Activated T-helper 17 cell treated with anti-CD3 and anti-CD28 coated beads, Interleukin-2, amount 50 U/mL, for 72 hours (primary cell): ENCODE data around the gene MAP4K4. TPM values are rescaled to one million over a fixed set of nuclear protein-coding genes. Genes with fewer than 3 reads are reported as not detected.

ENCODE experiments used
- ATAC-seq: fragments of 150-1000 bp; cut with Tn5 transposase; replicated peaks from 2 replicates; pipeline ENCODE4 v1.10.0; 2021; ENCODE audit warnings: mild to moderate bottlenecking, moderate library complexity
- H3K27ac Mint-ChIP-seq: one replicate; pipeline ENCODE4 v1.8.0; 2022; ENCODE audit warnings: mixed read lengths
- H3K27me3 Mint-ChIP-seq: one replicate; pipeline ENCODE4 v1.8.0; 2022; ENCODE audit warnings: mixed read lengths
- H3K36me3 Mint-ChIP-seq: one replicate; pipeline ENCODE4 v1.8.0; 2022; ENCODE audit warnings: low read depth, mild to moderate bottlenecking, mixed read lengths
- H3K4me1 Mint-ChIP-seq: one replicate; pipeline ENCODE4 v1.8.0; 2022; ENCODE audit warnings: mixed read lengths
- H3K4me3 Mint-ChIP-seq: one replicate; pipeline ENCODE4 v1.8.0; 2022; ENCODE audit warnings: mild to moderate bottlenecking, mixed read lengths
- H3K9me3 Mint-ChIP-seq: one replicate; pipeline ENCODE4 v1.8.0; 2022; ENCODE audit warnings: mixed read lengths
- total RNA-seq, 2 donors: library from RNA; stranded (reverse); gene quantifications; one replicate each; pipeline ENCODE4 v1.2.3, GENCODE V29; 2022

The MAP4K4 gene
- total RNA-seq, 2 donors from 2014 or later, result 26.4 to 54.9 TPM

DNA sequence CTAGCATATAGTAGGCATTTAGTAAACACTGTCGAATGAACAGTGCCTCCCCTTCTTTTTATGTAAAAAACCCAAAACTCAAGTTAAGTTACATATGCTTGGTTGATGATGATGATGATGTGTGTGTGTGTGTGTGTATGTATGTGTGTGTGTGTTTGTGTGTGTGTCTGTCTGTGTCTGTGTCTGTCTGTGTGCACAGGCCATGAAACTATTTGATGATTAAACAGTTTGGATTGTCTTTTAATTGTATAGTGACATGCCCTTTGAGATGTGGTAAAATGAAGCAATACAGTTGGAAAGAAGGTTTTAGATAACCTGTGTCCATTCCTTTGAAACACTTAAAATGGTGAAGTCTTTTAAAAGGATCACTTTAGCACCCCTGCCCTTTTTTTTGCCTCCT, 105.6 kb downstream of the MAP4K4 start:
- Mint-ChIP-seq H3K9me3 (no peaks in the 10 kb centered on the region), H3K27me3 (no peaks in the 10 kb centered on the region), H3K4me3 (no peak overlapping the region), H3K4me1 (peaks cover 42% of the 10 kb centered on the region), H3K27ac (no peak overlapping the region), H3K36me3 (peaks cover 5% of the 10 kb centered on the region)
- ATAC-seq, result no peak

- H3K27ac Mint-ChIP-seq, result no peak overlapping the region
- H3K27me3 Mint-ChIP-seq, result no peaks in the 10 kb centered on the region
- no peak for ATAC-seq
- H3K4me1 Mint-ChIP-seq, result peaks cover 41% of the 10 kb centered on the region
- H3K4me3 Mint-ChIP-seq, result no peak overlapping the region
- H3K9me3 Mint-ChIP-seq, result no peaks in the 10 kb centered on the region
- H3K36me3 Mint-ChIP-seq, result peaks cover 5% of the 10 kb centered on the region
Observed at GRCh38 chr2:101803945-101804696, 106.6 kb downstream of the MAP4K4 start.

DNA sequence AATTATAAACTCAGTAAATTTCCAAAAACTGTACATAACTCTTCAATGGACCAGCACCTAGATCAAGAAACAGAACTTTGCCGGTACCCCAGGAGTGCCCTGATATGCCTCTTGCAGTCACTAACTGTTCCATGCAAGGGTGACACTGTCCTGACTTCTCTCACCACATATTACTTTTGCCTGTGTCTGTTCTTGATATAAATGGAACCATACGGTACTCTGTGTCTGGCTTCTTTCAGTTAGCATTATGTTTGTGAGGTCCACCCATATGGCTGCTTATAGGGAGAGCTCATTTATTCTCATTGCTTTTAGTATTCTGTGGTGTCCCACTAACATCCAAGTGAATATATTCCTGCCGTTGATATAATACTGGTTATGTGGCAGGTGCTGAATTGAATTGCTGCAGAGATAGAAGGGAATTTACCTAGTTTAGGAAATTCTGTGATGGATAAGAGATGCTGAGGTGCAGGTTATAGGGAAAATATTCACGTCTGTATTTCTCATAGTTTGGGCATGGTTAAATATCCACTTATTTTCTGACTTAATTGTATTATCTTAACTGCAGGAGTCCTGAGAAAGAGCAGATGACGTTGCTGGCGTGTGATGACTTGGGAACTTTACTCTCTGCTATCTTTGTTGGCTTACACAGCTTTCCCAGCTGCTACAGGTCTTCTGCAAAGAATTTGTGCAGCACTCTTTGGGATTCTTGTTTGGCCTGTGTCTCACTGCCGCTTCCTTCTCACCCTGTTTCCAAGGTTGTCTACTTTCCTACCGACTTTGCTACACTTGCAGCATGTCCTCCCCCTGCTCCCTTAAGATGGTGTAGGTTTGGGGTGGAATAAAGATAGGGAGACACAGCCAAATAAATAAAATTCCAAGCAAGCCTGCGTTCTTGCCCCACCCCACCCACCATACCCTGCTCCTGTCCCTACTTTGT, 107.9 kb downstream of the MAP4K4 start:
- ATAC-seq, result no peak
- Mint-ChIP-seq H3K4me1 (peaks cover 42% of the 10 kb centered on the region), H3K9me3 (no peaks in the 10 kb centered on the region), H3K36me3 (peaks cover 5% of the 10 kb centered on the region), H3K27ac (peak overlapping the region; percentile 84), H3K27me3 (no peaks in the 10 kb centered on the region), H3K4me3 (peak overlapping the region; percentile 63)

GRCh38 chr2:101806123-101806522, 108.6 kb downstream of the MAP4K4 start:
- no peaks in the 10 kb centered on the region for H3K9me3 Mint-ChIP-seq

DNA sequence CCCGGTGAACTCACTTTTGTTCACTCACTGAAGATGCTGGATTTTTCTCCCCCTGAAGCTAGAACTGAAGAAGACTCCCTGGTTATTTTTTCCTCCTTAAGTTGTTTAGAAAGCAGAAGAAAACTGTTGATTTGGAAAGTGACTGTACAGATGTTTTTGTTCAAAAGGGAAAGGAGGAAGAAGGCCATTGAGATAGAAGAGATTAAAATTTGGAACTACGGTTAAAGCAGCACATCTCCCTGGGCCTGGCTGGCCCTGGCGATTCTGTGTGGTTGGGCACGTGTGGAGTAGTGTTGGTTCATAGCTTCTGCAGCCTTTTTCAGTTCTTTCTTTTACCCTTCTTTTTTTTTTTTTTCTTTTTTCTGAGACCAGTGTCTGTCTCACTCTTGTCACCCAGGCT, 109.2 kb downstream of the MAP4K4 start:
- no peak for ATAC-seq
- H3K27me3 Mint-ChIP-seq, result no peaks in the 10 kb centered on the region
- H3K36me3 Mint-ChIP-seq, result no peaks in the 10 kb centered on the region
- H3K9me3 Mint-ChIP-seq, result peaks cover 3% of the 10 kb centered on the region
- peak overlapping the region; percentile 63 for H3K4me3 Mint-ChIP-seq
- peaks cover 44% of the 10 kb centered on the region for H3K4me1 Mint-ChIP-seq
- H3K27ac Mint-ChIP-seq, result peak overlapping the region; percentile 84

More at GRCh38 chr2:101806123-101806522, 108.6 kb downstream of the MAP4K4 start:
- Mint-ChIP-seq H3K36me3 (peaks cover 1% of the 10 kb centered on the region), H3K4me1 (peaks cover 41% of the 10 kb centered on the region), H3K27ac (peak overlapping the region; percentile 84), H3K4me3 (peak overlapping the region; percentile 63), H3K27me3 (no peaks in the 10 kb centered on the region)
- peak; percentile 52 for ATAC-seq

DNA sequence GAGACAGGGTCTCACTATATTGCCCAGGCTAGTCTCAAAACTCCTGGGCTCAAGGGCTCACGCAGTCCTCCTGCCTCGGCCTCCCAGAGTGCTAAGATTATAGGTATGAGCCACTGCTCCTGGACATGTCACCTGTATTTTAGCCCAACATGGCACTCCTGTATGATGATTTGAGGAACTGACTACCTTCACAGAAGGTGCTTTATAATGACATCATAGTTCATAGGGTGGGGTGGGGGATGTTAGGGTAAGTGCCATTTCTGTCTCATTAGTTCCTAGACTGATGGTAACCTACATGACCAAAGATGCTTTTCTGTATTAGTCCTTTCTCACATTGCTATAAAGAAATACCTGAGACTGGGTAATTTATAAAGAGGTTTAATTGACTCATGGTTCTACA, 109.7 kb downstream of the MAP4K4 start:
- Mint-ChIP-seq H3K27ac (peak overlapping the region; percentile 46), H3K36me3 (no peaks in the 10 kb centered on the region), H3K9me3 (peaks cover 3% of the 10 kb centered on the region), H3K27me3 (no peaks in the 10 kb centered on the region), H3K4me1 (peaks cover 42% of the 10 kb centered on the region), H3K4me3 (no peak overlapping the region)
- peak; percentile 14 for ATAC-seq

DNA sequence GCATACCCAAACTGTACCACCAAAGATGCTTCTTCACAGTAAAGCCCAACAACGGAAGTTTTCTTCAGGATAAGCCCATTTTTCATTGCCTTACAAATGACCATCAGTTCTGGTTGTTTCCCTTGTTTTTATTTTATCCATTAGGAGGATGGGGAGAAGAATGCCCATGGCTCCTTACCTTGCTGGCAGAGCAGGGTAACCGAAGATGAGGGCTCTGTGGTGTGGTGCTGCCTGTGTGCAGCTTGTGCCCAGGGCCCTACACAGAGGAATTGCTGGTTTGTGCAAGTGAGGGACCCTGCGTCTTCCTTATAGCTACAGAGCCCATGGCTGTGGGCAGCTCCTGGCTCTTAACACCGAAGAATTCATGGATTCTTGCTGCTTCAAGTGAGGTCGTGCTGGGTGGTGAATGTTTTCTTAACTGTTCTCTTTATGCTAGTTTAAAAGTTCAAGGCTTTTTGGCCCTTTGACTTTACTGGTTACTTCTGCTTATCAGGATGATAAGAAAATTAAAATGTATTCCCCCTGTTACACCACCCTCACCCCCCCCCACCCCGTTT, 110.6 kb downstream of the MAP4K4 start:
- Mint-ChIP-seq H3K36me3 (no peaks in the 10 kb centered on the region), H3K9me3 (peaks cover 3% of the 10 kb centered on the region), H3K4me1 (peaks cover 41% of the 10 kb centered on the region), H3K4me3 (no peak overlapping the region), H3K27ac (no peak overlapping the region), H3K27me3 (no peaks in the 10 kb centered on the region)
- ATAC-seq, result no peak

DNA sequence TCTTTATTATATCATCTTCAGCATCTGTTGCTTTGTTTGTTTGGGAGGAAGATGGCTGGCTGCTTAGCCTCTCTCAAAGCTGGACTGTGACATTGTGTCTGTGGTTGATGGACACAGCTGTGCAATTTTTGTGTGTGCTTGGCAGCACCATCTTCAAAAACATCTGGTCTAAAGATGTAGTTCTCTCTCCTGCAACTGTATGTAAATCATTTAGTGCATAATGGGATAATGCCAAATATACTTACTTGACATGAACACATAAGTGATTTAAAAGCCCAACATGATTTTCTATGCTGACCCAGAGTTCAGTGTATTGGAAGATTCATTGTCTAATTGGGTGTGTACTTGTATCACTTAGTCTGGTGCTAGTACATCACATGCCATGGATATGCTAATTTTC, 112.2 kb downstream of the MAP4K4 start:
- Mint-ChIP-seq H3K27me3 (no peaks in the 10 kb centered on the region), H3K4me1 (peaks cover 53% of the 10 kb centered on the region), H3K4me3 (no peak overlapping the region), H3K36me3 (no peaks in the 10 kb centered on the region), H3K27ac (no peak overlapping the region), H3K9me3 (peaks cover 3% of the 10 kb centered on the region)
- no peak for ATAC-seq

- ATAC-seq, result no peak
- Mint-ChIP-seq H3K27me3 (no peaks in the 10 kb centered on the region), H3K9me3 (peaks cover 3% of the 10 kb centered on the region), H3K36me3 (no peaks in the 10 kb centered on the region), H3K4me3 (no peak overlapping the region), H3K27ac (no peak overlapping the region), H3K4me1 (peaks cover 51% of the 10 kb centered on the region)
Observed at GRCh38 chr2:101811226-101812015, 113.9 kb downstream of the MAP4K4 start.

- no peak for ATAC-seq
- Mint-ChIP-seq H3K4me3 (no peak overlapping the region), H3K9me3 (peaks cover 3% of the 10 kb centered on the region), H3K27ac (no peak overlapping the region), H3K36me3 (no peaks in the 10 kb centered on the region), H3K27me3 (no peaks in the 10 kb centered on the region), H3K4me1 (peaks cover 52% of the 10 kb centered on the region)
Observed at GRCh38 chr2:101812226-101812625, 114.7 kb downstream of the MAP4K4 start.

DNA sequence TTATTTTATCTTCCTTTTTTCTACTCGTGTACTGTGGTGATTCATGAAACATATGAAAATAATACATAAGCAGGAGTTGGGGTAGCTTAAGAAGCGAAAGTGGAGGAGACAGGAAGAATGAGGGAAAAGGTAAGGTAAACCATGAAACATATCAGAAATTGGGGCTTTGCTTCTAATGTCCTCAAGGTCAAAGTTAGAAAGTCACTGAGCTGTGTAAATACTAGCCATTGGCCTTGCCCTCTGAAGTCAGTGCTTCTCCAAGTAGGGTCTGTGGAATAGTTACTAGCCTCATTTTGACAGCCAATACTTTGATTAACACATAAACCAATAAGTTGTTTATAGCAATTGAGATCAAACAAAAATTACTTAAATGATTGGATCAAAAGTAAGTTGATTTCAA, 117.2 kb downstream of the MAP4K4 start:
- peak overlapping the region; percentile 33 for H3K4me3 Mint-ChIP-seq
- ATAC-seq, result no peak
- no peaks in the 10 kb centered on the region for H3K36me3 Mint-ChIP-seq
- peaks cover 3% of the 10 kb centered on the region for H3K9me3 Mint-ChIP-seq
- H3K27me3 Mint-ChIP-seq, result no peaks in the 10 kb centered on the region
- peaks cover 58% of the 10 kb centered on the region for H3K4me1 Mint-ChIP-seq
- H3K27ac Mint-ChIP-seq, result no peak overlapping the region

DNA sequence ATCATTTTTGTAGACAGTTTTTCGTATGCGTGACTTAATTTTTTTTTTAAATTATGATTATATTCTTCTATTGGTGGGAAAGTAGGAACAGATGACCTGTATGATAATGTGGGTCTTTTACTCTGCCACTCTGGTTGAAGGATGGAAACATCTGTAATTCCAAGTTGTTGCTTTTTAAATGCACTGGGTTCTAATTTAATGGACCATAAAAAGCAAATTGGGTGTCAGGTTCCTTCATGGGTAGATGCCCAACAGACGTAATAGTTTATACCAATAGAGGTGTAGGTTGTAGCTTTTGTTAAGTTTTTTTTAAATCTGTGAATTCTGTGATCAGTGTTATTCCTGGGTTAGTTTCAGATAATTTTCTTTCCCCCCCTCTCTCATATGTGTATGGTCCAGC, 117.6 kb downstream of the MAP4K4 start:
- no peak for ATAC-seq
- Mint-ChIP-seq H3K36me3 (no peaks in the 10 kb centered on the region), H3K4me3 (no peak overlapping the region), H3K27me3 (no peaks in the 10 kb centered on the region), H3K9me3 (peaks cover 3% of the 10 kb centered on the region), H3K27ac (no peak overlapping the region), H3K4me1 (peaks cover 60% of the 10 kb centered on the region)

DNA sequence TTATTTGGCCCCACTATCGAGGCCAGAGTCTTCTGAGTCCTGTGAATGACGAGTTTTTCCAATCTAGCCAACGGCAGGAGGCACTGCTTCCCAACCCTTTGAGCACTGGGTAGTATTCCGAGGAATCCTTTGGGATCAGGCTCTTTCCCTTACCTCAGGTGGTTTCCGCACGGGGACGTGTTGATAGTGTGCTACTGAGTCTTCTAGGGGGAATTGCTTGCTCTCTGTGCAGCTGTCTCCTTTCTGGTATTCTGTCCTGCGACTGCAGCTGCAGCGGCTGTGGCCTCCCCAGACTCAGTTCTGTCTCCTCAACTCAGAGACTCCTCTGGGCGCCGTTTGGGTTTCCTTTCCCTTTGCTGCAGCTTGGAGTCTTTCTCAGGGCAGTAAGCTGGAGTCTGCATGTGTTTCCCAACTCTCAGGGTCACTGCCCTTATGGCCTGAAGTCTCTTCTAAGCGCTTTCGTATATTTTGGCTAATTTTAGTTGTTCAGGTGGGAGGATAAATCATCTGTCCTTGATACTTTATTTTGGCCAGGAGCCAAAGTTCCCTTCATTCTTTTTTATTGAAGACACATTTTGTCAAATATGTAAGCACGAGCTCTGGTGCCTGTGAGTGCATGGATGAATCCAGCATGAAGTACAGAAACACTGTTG, 118.4 kb downstream of the MAP4K4 start:
- no peak overlapping the region for H3K27ac Mint-ChIP-seq
- no peaks in the 10 kb centered on the region for H3K36me3 Mint-ChIP-seq
- no peak overlapping the region for H3K4me3 Mint-ChIP-seq

More for the DNA sequence above, 118.4 kb downstream of the MAP4K4 start:
- Mint-ChIP-seq H3K27me3 (no peaks in the 10 kb centered on the region), H3K4me1 (peaks cover 60% of the 10 kb centered on the region), H3K9me3 (peaks cover 3% of the 10 kb centered on the region)
- no peak for ATAC-seq
